ENCODE measurements around the gene PCSK2. TPM values are rescaled to one million over a fixed set of nuclear protein-coding genes. Genes with fewer than 3 reads are reported as not detected.

PCSK2 gene
- total and polyA plus RNA-seq, 2 donors (not counting 3 experiments of a cell fraction or from before 2014, with no cell fraction given): not detected

- no TSS peak for BruUV-seq (replicated peaks)
- POLR2A ChIA-PET: no interaction called here
- no peak overlapping the region for H3K27ac ChIP-seq (ENCODE audit: insufficient read depth, low read depth, low read length)
- TF ChIP-seq EZH2 (IDR thresholded peaks at IDR 0.05; ENCODE audit: borderline replicate concordance, low read depth, low read length, severe bottlenecking) (no peak), GATA2 (IDR thresholded peaks at IDR 0.05; ENCODE audit: insufficient read depth, insufficient read length, low read depth, low read length) (no peak), MAX (IDR thresholded peaks at IDR 0.05; ENCODE audit: insufficient read depth, insufficient read length) (no peak), FOS (IDR thresholded peaks at IDR 0.05; ENCODE audit: borderline replicate concordance, insufficient read depth, low read length) (no peak)
- intact Hi-C loops (cut with micrococcal nuclease) (no loop called here), dilution Hi-C loops (cut with MboI; ENCODE audit: extremely low pct_ligation_motif_present, low sequenced_read_pairs) (no loop called here)
- no peaks in the 10 kb centered on the region for H3K36me3 ChIP-seq (ENCODE audit: control insufficient read depth in 2 of 2, extremely low read depth in 1 of 2, insufficient read depth in 2 of 2, low read length in 2 of 2)
- H3K4me1 ChIP-seq (ENCODE audit: control insufficient read depth, extremely low read depth, insufficient read depth, low read length): no peaks in the 10 kb centered on the region
- no peaks in the 10 kb centered on the region for H3K9me3 ChIP-seq (replicated peaks; ENCODE audit: control insufficient read depth, insufficient read depth, low read length)
- H3K4me2 ChIP-seq (ENCODE audit: insufficient read depth, low read length): no peak overlapping the region
- FAIRE-seq: no peak
- H3K9ac ChIP-seq (replicated peaks; ENCODE audit: extremely low read depth, insufficient read depth, low read length): no peak overlapping the region
- no peaks in the 10 kb centered on the region for H4K20me1 ChIP-seq (replicated peaks; ENCODE audit: control insufficient read depth, extremely low read depth, insufficient read depth, low read length)
- CTCF ChIA-PET: interaction anchor here (1.2 kb wide), 1 partner anchor 11 kb away, joined by 3 read pairs; no protein-coding TSS in a partner anchor
- H3K4me3 ChIP-seq (replicated peaks in 1 of 3; ENCODE audit: insufficient read depth in 1 of 3, low read depth in 1 of 3, low read length in 3 of 3): no peak overlapping the region
- H3K9me1 ChIP-seq (replicated peaks; ENCODE audit: control insufficient read depth, extremely low read depth, insufficient read depth, low read length): peaks cover 2% of the 10 kb centered on the region
- H2AFZ ChIP-seq (ENCODE audit: low read depth, low read length): no peak overlapping the region
- no peaks in the 10 kb centered on the region for H3K79me2 ChIP-seq (ENCODE audit: control insufficient read depth, insufficient read depth, low read length)
- H3K27me3 ChIP-seq (ENCODE audit: control insufficient read depth in 2 of 2, insufficient read depth in 2 of 2, low read length in 2 of 2): no peaks in the 10 kb centered on the region
- DNase-seq (ENCODE audit: low read depth, low spot score): no peak
Measured at GRCh38 chr20:17385798-17386197, 159.0 kb downstream of the PCSK2 start.

- ChIA-PET CTCF (no interaction called here), POLR2A (no interaction called here)
- H3K9me1 ChIP-seq (replicated peaks; ENCODE audit: control insufficient read depth, extremely low read depth, insufficient read depth, low read length): no peaks in the 10 kb centered on the region
- no peak overlapping the region for H3K4me2 ChIP-seq (ENCODE audit: insufficient read depth, low read length)
- H3K27ac ChIP-seq (ENCODE audit: insufficient read depth, low read depth, low read length): no peak overlapping the region
- no TSS peak for BruUV-seq (replicated peaks)
- no peak overlapping the region for H3K9ac ChIP-seq (replicated peaks; ENCODE audit: extremely low read depth, insufficient read depth, low read length)
- TF ChIP-seq JUN (IDR thresholded peaks at IDR 0.05; ENCODE audit: borderline replicate concordance, insufficient read depth, insufficient read length, low read depth) (no peak), EZH2 (IDR thresholded peaks at IDR 0.05; ENCODE audit: borderline replicate concordance, low read depth, low read length, severe bottlenecking) (no peak), MAX (IDR thresholded peaks at IDR 0.05; ENCODE audit: insufficient read depth, insufficient read length) (no peak), POLR2AphosphoS5 (IDR thresholded peaks at IDR 0.05; ENCODE audit: insufficient read depth, low read depth, low read length) (no peak), POLR2A (IDR thresholded peaks at IDR 0.05; ENCODE audit: low read depth, low read length) (no peak), MYC (IDR thresholded peaks at IDR 0.05; ENCODE audit: low read depth, low read length) (no peak), GATA2 (IDR thresholded peaks at IDR 0.05; ENCODE audit: insufficient read depth, insufficient read length, low read depth, low read length) (no peak), FOS (IDR thresholded peaks at IDR 0.05; ENCODE audit: borderline replicate concordance, insufficient read depth, low read length) (no peak), CTCF (IDR thresholded peaks at IDR 0.05; ENCODE audit: extremely low read depth in 1 of 2, insufficient read depth in 1 of 2, low read depth in 1 of 2, low read length in 2 of 2) (no peak)
- dilution Hi-C loops (cut with MboI; ENCODE audit: extremely low pct_ligation_motif_present, low sequenced_read_pairs) (no loop called here), intact Hi-C loops (cut with micrococcal nuclease) (no loop called here)
- H4K20me1 ChIP-seq (replicated peaks; ENCODE audit: control insufficient read depth, extremely low read depth, insufficient read depth, low read length): no peaks in the 10 kb centered on the region
- no peaks in the 10 kb centered on the region for H3K36me3 ChIP-seq (ENCODE audit: control insufficient read depth in 2 of 2, extremely low read depth in 1 of 2, insufficient read depth in 2 of 2, low read length in 2 of 2)
- H3K9me3 ChIP-seq (replicated peaks; ENCODE audit: control insufficient read depth, insufficient read depth, low read length): no peaks in the 10 kb centered on the region
- DNase-seq (ENCODE audit: low read depth, low spot score) (no peak), FAIRE-seq (no peak)
- H3K79me2 ChIP-seq (ENCODE audit: control insufficient read depth, insufficient read depth, low read length): no peaks in the 10 kb centered on the region
- H2AFZ ChIP-seq (ENCODE audit: low read depth, low read length): no peak overlapping the region
- H3K4me3 ChIP-seq (replicated peaks in 1 of 3; ENCODE audit: insufficient read depth in 1 of 3, low read depth in 1 of 3, low read length in 3 of 3): no peak overlapping the region
- no peaks in the 10 kb centered on the region for H3K27me3 ChIP-seq (ENCODE audit: control insufficient read depth in 2 of 2, insufficient read depth in 2 of 2, low read length in 2 of 2)
- no peaks in the 10 kb centered on the region for H3K4me1 ChIP-seq (ENCODE audit: control insufficient read depth, extremely low read depth, insufficient read depth, low read length)
Measured at GRCh38 chr20:17390655-17391054, 163.8 kb downstream of the PCSK2 start.

Data from endothelial cell of umbilical vein (primary cell).